GM18519 (cell line): ENCODE data around the gene HIRIP3.
"Not testable (repeated sequence)": the region's sequence is repeated elsewhere in the genome, so short reads cannot be mapped to it uniquely, and the experiment has no call there.

Experiments
- ATAC-seq: cut with Tn5 transposase; IDR thresholded peaks from one replicate; pipeline ENCODE4 v1.9.1; 2021; ENCODE audit warnings: mild to moderate bottlenecking, moderate library complexity; ENCODE audit not compliant: unreplicated experiment, low FRiP score

The HIRIP3 gene, protein sequence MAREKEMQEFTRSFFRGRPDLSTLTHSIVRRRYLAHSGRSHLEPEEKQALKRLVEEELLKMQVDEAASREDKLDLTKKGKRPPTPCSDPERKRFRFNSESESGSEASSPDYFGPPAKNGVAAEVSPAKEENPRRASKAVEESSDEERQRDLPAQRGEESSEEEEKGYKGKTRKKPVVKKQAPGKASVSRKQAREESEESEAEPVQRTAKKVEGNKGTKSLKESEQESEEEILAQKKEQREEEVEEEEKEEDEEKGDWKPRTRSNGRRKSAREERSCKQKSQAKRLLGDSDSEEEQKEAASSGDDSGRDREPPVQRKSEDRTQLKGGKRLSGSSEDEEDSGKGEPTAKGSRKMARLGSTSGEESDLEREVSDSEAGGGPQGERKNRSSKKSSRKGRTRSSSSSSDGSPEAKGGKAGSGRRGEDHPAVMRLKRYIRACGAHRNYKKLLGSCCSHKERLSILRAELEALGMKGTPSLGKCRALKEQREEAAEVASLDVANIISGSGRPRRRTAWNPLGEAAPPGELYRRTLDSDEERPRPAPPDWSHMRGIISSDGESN

DNA sequence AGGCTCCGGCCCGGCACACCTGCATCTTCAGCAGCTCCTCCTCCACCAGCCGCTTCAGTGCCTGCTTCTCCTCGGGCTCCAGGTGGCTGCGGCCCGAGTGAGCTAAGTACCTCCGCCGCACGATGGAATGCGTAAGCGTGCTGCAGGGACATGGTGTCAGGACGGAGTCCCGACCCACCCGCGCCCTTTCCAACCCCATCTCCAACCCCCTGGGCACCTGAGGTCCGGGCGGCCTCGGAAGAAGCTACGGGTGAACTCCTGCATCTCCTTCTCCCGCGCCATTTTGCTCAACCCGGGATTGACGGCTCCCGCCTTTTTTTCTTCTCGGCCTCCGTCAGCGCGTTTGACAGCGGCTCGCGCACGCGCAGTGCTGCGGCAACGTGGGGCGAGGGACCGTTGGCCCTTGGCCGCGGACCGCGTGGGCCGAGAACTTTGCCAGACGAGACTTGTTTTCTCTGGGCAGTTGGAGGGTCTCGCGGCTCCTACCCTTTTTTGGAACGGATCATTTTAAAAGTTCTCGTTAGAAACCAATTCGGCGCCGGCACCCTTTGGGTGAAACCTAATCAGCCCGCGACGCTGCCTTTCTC, at the start of gene HIRIP3:
TSS of gene HIRIP3 (minus strand) at position 294 of the 587 bp plus-strand sequence. CDS start at position 282, 12 bp downstream.
- ATAC-seq = peak; percentile 12

DNA sequence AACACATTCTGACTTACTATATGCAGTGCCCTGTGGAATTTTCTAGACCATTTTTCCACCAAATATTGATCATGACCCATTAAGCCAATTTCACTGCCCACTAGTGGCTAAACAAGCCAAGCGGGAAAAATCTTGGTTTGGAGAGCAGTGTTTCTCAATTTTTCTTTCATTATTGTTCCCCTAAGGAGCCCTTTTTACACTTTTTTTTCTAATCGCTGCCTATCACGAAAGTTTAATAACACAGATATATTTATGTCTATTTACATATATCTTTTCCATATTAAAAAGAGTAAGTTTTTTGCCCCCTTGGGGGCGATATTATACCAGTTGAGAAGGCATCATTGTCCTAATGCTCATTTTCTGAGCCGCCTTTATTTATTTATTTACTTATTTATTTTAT, 46.4 kb upstream of the HIRIP3 start:
- ATAC-seq = no peak

DNA sequence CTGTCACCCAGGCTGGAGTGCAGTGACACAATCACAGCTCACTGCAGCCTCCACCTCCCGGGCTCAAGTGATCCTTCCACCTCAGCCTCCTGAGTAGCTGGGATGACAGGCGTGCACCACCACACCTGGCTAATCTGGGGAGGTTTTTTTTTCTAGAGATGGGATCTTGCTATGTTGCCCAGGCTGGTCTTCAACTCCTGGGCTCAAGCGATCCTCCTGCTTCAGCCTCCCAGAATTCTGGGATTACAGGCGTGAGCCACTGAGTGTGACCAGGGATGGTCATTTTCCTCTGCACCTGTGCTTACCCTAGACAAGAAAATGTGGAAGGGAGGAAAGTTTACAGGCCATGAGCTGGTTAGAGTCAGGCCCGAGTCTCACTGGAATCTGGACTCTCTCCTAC, 45.3 kb upstream of the HIRIP3 start:
- ATAC-seq = not testable (repeated sequence)

DNA sequence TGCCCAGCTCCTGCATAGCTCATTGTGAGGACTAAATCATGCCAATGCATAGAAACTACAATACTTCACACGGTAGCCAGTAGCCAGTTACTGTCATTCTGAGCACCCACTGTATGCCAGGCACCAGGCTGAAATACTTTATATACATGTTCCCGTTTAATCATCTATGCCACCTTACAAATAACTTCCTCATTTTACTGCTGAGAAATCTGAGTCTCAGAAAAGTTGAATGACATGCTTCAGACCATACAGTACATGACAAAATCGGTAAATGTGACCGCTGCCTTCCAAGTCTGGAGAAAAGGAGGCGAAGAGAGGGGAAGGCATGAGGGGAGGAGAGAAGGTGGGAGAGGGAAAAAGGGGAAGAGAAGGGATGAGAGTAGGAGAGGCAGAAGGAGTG, 44.8 kb upstream of the HIRIP3 start:
- ATAC-seq = no peak

DNA sequence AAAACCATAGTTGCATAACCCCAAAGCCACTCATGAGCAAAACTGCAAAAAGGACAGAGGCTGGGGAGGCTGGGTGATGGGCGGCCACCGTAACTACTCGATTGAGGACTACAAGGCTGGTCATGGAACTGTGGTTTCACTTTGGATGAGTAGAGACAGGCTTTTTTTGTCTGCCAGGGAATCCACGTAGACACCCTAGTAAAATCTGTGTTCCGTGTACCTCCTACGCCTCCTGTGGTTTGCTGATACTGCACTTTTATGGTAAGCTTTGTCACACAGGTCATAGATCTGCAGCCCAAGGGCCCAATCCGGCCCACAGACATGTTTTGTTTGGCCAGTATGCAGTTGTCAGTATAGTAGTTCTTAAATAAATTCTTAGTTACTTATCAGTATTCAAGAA, 37.9 kb upstream of the HIRIP3 start:
- ATAC-seq = no peak

DNA sequence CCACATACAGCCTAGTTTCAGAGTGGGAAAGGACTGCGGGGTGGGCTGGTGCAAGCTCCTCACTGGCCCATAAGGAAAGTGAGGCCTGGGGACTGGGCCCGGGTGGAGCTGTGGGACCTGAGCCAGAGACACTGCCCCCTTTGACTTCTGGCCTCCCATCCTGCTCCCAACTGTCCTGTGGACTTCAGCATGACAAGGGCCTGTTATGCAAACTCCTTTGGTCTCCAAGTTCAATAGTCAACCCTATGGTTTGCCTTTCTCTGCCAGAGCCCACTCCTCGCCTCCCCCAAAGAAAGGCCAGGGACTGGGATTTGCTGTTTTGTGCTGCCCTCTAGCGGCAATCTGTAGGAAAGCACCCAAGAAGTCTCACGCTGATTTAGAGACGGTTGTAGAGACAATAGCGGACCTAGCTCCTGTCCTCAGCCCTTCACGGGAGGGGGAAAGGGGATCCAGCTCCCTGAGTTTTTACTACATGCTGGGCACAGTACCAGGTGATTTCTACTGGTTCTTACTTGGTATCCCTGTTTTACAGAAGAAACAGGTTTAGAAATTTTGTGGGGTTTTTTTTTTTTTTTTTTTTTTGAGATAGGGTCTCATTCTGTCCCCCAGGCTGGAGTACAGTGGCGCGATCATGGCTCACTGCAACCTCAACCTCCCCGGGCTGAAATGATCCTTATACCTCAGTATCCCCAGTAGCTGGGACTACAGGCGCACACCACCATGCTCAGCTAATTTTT, 36.8 kb upstream of the HIRIP3 start:
- no peak for ATAC-seq

DNA sequence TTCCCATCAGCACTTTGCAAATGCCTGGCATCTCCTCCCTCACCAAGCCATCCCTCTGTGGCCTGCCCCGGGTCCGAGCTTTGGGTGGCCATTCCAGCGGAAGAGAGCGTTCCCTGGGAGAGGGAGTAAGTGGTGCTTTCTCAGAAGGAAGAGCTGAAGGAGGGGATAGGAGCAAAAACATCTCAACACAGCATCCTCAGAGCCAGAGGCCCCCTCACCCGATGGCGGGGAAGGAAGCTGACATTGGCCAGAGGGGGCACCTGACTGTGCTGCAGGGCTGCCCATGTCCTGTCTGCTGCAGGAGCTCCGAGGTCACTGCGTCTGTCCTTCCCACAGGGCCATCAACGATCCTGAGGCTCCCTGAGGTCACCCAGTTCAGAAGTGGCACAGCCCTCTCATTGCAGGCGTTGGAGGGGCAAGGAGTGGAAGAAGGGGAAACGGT, 36.1 kb upstream of the HIRIP3 start:
- ATAC-seq = no peak

DNA sequence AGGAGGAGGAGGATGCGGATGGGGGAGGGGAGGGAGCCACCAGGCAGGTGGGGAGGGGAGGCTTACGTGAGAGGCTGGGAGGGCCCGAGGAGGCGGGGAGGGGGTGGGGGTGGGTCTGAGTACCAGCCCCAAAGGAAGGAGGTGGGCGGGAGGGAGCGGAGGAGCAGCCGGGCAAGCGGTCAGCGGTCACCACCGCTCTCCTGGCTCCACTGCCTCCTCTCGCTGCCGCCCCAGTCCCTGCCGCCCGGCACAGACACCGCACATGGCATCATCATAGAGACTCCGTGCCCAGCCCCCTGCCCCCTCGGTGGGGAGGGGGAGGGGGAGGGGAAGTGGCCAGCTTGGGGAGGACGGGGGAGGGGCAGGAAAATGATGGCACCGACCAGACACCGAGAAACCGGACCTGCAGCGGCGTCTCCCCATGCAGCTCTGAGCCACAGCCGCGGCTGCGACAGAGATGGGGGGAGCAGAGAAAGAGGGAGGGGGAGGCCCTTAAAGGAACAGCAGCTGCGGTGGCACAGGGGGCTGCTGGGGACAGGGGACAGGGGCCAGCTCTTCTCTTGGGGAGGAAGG, 35.5 kb upstream of the HIRIP3 start, which contains the start of gene TLCD3B:
TSS of gene TLCD3B (minus strand) at position 431 of the 573 bp plus-strand sequence. CDS start 744 bp downstream, outside the sequence.
- no peak for ATAC-seq

DNA sequence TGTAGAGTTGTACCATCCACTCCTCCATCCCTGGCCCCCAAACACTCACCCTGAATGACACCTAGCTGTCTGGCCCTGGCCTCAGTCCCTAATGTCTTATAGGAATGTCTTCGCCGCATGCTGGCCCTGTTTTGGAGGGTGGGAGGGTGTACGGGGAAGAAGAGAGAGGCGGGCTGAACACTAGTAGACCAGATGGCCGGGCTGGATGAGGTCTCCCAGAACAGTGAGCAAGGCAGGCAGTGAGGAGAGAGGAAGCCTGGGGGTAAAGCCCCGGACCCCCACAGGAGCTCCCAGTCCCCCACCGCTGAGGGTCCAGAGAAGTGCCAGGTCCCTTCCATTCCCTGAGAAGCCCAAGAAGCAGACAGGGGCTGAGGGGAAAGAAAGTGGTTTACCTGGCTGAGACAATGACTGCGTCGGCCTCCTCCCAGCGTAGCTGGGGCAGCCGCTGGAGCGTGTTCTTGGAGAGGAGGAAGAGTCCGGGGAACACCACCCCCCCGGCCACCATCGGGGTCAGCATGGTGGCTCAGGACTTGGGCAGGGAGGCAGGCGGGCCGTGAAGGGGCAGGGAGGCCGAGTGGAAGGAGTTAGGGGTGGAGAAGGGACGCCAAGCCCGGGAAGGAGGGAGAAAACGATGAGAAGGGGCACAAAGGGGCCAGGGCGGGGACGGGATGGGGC, 34.7 kb upstream of the HIRIP3 start:
- no peak for ATAC-seq

DNA sequence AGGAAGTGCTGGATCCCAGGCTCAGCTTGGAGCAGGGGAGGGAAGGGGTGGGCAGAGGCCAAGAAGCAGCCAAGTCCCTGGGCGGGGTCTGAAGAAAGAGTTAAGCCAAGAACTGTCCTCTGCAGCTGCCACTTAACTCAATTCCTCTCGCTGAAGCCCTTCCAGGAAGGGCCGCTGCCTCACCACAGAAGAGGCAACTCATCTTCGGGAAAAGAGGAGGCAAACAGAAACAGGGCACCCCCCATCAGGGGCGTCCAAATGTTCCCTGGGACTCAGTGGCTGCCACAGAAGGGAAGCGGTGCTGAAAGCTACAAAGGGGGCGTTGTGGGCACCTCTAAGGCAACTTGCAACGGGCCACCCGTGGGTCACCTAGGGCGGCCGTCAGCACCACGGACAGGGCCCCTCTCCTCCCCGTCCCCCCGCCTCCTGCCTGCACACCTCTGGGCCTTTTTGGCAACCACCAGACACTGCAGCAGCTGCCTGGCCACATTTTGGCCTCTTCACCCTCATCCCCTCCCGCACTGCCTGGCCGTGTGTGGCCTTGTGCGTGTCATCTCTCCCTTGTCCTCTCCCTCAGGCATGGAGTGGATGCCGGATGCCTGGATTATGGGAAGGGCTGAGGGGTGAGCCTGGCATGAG, 33.1 kb upstream of the HIRIP3 start:
- ATAC-seq = no peak

DNA sequence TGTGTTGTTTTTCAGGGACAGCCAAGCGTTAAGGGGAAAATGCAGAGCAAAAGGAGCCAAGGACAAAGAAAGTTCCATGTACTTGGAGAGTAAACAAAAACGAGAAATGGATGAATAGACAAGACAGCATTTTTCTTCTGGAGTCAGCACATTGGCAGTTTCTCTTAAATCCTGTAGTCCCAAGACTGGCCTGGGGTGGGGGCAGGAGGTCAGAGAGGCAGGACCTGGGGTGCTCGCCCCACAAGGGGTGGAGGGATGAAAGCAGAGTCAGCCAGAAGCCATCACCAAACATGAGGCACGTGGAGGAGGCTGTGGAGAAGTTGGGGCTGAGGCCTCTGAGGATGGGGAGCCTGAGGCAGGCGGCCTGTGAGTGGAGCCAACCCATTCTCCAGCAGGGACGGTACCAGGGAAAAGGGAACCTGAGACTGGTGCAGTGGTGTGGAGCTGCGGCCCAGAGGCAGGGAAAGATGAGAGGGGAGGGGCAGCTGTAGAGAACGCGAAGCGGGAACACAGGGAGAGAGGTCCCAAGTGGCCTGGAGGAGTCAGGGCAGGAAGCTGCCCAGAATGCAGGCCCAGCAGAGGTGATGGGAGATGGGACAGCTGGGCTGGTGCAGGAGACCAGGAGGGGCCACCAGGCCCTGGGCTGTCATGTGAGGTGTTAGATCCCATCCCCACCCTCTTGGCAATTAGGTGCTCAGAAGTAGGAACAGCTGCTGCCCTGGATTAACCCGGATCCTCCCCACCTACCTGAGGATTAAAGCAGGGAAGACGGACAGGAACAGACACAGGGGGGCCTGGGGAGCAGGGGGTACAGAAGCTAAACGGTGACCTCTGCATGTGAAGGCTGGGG, 32.4 kb upstream of the HIRIP3 start:
- no peak for ATAC-seq

DNA sequence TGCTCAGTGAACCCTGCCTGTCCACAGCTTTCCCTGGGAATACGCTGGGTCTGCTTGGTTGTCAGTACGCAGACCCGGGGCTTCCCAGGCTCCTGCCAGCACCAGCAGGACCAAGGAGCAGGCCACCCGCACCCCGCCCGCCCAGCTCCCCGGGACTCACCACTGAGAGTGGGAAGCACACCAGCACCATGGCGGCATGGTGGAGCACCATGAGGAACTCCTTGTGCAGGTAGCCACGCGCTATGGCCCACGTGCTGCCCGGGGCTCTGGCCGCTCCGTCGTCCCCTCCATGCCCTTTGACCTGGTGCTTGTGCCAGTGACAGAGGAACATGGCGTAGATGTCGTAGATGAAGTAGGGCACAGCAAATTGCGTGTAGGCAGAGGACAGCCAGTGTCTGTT, 31.0 kb upstream of the HIRIP3 start:
- ATAC-seq = no peak

DNA sequence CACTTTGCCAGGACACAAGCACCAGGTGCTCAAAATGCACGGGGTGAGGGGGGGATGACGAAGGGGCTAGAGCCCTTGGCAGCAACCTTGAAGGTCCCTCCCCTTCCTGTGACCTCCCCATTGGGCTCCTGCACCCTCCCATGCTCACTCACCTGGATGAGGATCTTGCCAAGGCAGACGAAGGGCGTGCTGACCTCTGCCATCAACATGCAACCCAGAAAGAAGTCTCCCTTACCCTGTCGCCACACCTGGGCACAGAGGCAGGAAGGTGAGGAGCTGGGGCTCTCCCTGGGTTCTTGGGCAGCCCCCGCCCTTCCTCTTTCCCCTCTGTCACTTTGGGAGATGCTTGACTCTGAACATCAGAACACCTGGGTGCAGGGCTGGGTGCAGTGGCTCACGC, 30.2 kb upstream of the HIRIP3 start:
- no peak for ATAC-seq

DNA sequence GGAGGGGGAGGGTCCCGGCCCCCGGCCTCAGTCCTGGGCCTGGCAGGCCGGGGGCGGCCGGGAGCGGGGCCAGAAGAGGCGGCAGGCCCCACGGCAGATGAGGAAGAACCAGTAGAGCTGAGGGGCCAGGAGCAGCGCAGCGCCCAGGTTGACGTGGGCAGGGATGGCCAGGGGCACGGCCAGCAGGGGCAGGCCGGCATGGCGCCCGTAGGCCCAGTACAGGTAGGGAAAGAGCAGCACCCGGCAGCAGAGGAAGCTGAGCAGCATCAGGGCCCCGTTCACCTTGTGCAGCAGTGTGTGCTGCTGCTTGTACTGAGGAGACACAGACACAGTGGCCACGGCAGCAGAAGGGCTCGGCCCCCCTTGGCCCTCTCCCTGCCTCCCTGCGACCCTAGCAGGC, 29.7 kb upstream of the HIRIP3 start:
- no peak for ATAC-seq

DNA sequence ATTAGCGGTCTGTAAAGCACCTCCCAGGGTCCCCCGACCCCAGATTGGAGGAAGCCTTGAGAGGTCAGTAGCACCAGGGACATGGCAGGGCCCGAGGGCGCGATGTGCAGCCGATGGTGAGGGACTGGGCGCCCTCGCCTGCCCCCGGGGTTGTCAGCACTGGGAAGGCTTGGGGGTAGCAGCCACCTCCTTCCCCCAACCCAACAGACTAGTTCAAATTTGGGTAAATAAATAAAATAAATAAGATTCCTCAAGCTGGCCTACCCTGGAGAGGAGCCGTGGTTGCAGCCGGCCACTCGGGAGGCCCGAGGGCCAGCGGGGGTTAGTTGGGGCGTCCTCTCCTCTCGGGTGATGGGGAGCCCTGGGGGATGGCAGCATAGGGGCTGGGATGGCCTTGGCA, 29.0 kb upstream of the HIRIP3 start:
- no peak for ATAC-seq

DNA sequence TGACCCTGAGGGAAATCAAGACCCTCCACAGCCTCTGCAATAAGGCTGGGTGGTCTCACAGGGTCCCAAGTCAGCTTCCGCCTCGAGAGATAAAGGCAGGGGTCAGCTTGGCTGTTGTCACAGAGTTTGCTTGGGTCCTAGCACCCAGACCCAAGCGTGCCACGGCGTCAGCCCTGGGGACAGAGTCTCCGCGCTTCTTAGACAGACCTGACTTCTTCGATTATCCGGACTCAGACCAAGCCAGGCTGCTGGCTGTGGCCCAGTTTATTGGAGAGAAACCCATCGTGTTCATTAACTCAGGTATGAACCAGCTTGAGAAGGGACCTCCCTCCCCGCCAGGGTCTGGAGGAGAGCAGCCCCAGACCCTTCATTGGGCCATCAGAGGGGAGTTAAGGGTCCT, 28.2 kb upstream of the HIRIP3 start:
- no peak for ATAC-seq

DNA sequence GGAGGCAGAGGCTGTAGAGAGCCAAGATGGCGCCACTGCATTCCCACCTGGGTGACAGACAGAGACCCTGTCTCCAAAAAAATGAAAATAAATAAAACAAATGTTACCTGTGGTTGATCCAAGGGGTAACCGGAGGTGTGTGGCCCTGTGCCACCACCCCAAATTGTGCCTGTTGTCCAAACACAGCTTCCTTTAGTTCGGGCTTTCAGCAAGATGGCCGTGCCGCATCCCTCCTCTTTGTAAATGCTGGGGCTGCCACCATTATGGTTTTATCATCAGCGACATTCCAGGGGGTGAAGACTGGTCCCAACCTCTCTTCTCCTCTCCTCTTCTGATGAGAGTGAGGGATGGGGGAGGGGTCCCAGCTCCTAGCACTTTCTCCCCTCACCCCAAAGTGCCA, 27.5 kb upstream of the HIRIP3 start, which contains the start of gene C16orf92:
TSS of gene C16orf92 (plus strand) at position 312 of the 400 bp plus-strand sequence. CDS start 143 bp downstream, outside the sequence.
- ATAC-seq = no peak

DNA sequence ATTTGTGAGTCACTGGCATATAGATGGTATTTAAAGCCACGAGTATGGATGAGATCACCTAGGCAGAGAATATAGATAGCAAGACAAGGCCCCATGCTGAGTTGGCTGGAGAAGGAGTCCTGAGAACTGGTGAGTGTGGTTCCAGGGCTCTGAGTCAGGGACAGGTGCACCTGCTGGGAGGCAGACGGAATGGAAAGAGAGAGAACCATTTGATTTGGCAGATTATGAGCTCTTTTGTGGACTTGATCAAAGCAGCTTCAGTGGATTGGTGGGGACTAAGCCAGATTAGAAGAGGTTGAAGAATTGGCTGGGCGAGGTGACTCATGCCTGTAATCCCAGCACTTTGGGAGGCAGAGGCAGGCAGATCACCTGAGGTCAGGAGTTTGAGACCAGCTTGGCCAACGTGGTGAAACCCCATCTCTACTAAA, 23.3 kb upstream of the HIRIP3 start:
- no peak for ATAC-seq

DNA sequence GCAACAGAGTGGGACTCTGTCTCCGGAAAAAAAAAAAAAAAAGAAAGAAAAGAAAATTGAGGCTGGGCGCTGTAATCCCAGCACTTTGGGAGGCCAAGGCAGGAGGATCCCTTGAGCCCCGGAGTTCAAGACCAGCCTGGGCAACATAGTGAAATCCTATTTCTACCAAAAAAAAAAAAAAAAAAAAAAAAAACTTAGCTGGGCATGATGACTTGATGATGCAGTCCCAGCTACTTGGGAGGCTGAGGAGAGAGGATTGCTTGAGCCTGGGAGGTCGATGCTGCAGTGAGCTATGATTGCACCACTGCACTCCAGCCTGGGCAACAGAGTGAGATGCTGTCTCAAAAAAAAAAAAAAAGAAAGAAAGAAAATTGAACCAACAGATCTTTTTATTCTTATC, 22.5 kb upstream of the HIRIP3 start:
- ATAC-seq = not testable (repeated sequence)
